GM12801 (cell line): ENCODE data around the gene IGSF10.

Experiments used
- TF ChIP-seq, protein P1 (sequence below): IDR thresholded peaks from one replicate; pipeline ENCODE4 v1.5.1; 2011; ENCODE audit warnings: control low read depth; ENCODE audit not compliant: insufficient read length; ENCODE audit errors: extremely low read depth

IGSF10 gene

DNA sequence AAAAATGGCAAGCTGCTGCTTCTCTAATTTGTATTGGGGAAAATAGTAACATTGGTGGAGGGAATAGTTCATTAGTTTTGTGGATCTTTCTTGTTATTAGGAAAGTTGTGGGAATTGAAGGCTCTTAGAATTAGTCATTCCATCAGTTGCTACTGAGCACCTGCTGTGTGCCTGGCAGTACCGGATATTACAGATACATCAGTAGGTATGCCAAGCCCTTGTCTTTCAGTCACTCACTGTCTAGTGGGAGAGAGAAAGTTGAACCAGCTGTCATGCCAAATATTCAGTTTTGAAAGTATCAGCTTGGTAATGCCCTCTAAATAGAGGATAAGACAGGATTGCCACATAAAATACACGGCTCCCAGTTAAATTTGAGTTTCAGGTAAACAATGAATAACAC is 32.5 kb downstream of the IGSF10 start:
- TF ChIP-seq, protein P1, sequence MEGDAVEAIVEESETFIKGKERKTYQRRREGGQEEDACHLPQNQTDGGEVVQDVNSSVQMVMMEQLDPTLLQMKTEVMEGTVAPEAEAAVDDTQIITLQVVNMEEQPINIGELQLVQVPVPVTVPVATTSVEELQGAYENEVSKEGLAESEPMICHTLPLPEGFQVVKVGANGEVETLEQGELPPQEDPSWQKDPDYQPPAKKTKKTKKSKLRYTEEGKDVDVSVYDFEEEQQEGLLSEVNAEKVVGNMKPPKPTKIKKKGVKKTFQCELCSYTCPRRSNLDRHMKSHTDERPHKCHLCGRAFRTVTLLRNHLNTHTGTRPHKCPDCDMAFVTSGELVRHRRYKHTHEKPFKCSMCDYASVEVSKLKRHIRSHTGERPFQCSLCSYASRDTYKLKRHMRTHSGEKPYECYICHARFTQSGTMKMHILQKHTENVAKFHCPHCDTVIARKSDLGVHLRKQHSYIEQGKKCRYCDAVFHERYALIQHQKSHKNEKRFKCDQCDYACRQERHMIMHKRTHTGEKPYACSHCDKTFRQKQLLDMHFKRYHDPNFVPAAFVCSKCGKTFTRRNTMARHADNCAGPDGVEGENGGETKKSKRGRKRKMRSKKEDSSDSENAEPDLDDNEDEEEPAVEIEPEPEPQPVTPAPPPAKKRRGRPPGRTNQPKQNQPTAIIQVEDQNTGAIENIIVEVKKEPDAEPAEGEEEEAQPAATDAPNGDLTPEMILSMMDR = no peak

DNA sequence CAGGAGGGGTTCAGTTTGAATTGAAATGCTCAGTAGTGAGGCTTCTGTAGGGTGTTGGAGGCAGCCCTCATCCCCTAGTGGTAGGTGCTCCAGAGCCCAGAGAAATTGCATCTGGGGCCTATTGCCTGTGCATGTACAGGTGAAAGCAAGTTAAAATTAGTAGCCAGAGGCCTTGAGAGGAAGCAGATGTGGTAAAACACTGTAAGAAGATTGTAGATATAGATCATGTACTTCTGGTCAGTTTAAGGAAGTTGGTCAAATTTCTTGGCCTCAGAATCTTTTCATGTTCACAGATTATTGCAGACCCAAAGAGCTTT is 34.6 kb downstream of the IGSF10 start:
- TF ChIP-seq, protein P1 = no peak

DNA sequence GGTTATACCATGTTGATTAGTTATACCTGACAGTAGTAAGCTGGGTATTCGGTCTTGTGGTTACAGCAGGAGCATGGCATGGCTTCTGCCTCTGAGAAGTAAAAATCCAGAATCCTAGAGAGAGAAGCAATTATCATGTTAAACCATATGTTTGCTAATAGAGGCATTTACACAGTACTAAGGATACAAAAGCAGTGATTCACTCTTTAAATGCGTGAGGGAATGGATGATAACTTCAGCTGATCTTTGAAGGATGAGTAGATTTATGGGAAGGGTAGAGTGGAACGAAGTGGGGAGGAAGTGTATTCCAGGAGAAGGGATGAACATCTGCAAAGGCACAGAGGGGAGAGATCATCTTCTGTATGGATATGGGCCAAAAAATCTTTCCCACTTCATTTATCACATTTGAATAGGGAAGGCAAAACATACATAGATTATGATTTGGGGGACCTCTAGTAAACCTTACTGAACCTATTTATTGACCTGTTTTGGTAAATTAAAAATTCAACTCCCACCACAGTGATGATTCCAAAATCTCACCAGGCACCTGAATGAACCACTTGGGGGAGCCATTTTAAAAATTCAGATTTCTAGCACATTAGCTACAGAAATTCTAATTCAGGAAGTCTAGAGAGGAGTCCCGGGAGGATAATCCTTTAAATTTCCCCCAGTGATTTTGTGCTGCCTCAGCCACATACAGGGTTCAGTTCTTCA is 35.1 kb downstream of the IGSF10 start:
- TF ChIP-seq, protein P1 = no peak

DNA sequence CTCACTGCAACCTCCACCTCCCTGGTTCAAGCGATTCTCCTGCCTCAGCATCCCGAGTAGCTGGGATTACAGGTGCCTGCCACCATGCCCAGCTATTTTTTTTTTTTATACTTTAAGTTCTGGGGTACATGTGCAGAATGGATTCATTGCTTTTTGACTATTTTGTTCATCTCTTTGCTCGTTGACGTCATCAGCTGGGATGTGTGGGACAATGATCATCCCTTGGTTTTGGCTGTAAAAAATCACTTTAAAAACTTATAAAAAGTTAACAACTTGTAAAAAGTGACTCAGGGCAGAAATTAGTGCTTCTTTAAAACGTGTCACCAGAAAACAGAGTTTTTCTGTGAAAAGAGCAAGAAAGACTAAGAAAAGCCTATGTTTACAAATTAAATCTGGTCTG is 37.8 kb downstream of the IGSF10 start:
- TF ChIP-seq, protein P1 = no peak

DNA sequence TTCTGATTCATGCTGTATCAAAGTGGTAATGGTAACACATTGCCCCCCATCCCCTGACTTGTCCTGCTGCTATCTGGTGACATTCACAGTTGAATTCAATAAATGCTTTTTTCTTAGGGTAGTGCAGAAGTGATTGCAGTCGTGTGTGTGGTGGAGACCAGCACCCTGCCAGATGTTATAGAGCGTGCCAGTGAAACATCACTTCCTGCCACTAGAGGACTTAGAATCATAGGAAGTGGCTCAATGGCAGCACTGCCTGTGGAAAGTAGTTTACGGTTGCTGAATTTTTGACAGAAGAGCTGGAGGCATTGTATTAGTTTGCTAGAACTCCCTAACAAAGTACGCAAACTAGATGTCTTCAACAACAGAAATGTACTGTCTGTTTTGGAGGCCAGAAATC is 38.9 kb downstream of the IGSF10 start:
- TF ChIP-seq, protein P1 = no peak

DNA sequence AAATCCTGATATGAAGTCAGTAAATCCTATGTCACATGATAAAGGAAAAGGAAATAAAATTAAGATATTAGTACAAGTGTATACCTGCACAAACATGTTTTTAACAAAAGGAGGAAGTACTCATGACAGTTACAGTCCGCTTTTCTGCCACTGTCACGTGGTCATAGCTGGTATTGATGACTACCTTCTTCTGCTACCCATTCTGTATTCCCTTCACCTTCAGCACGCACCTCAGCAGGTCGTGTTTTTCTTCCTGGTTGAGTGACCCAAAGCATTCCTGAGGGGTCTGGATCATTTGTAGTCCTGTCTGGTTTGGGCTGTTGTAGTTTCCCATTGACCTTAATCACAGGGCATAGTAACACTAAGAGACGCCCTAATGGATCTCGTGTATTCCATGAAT is 41.1 kb downstream of the IGSF10 start:
- TF ChIP-seq, protein P1 = no peak

DNA sequence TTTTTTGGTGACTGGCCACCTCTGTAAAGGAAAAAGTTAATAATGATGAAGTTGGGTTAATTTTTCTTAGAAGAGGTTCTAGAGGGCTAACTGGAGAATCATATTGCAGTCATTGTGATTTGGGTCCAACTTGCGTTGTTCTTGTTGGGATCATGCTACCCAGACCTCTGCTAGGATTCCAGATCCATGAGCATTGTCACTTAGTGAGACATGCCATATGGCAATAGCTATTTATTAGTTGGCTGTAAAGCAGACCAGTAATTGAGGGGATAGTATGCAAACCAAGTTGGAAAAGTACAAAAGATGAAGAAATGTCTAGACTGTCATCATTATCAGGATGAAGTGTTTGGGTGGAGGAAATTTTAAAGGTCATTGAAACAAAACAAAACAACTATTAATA is 45.6 kb downstream of the IGSF10 start:
- TF ChIP-seq, protein P1 = no peak
